Measurements from ENCODE around the gene SLC5A2.

The SLC5A2 gene

GRCh38 chr16:31467858-31468257 is 15.1 kb upstream of the SLC5A2 start:
- H4K20me1 ChIP-seq (ENCODE audit: control insufficient read depth, insufficient read depth, low read depth, low read length), result no peaks in the 10 kb centered on the region
- no peaks in the 10 kb centered on the region for H3F3A ChIP-seq (ENCODE audit: control insufficient read depth, insufficient read depth)
- no peaks in the 10 kb centered on the region for H3K79me2 ChIP-seq (ENCODE audit: control insufficient read depth, low read length)
- H3K4me2 ChIP-seq (ENCODE audit: low read length), result no peak overlapping the region
- no peaks in the 10 kb centered on the region for H3K27me3 ChIP-seq (ENCODE audit: control insufficient read depth, low read length)
- H3K9me2 ChIP-seq (replicated peaks; ENCODE audit: control insufficient read depth, low read length), result no peaks in the 10 kb centered on the region
- H3K9me3 ChIP-seq (ENCODE audit: control insufficient read depth, insufficient read depth, low read length), result no peaks in the 10 kb centered on the region
- H3K4me3 ChIP-seq (ENCODE audit: low read length), result no peak overlapping the region
- TF ChIP-seq EZH2phosphoT487 (IDR thresholded peaks at IDR 0.05; ENCODE audit: borderline replicate concordance, low read length), result no peak
- TF ChIP-seq CTCF (IDR thresholded peaks at IDR 0.05; ENCODE audit: low read depth, low read length, poor library complexity, severe bottlenecking), result no peak
- no peaks in the 10 kb centered on the region for H3K36me3 ChIP-seq (ENCODE audit: control insufficient read depth, low read length)
- no peak overlapping the region for H3K27ac ChIP-seq (ENCODE audit: low read depth, low read length)
- peaks cover 10% of the 10 kb centered on the region for H3K4me1 ChIP-seq (ENCODE audit: control insufficient read depth, low read length)

GRCh38 chr16:31470615-31471014 is 12.3 kb upstream of the SLC5A2 start:
- Histone ChIP-seq H3K4me2 (ENCODE audit: low read length) (no peak overlapping the region), H3K27ac (ENCODE audit: low read depth, low read length) (no peak overlapping the region)

GRCh38 chr16:31471241-31471874 is 11.6 kb upstream of the SLC5A2 start:
- Histone ChIP-seq H3K4me2 (ENCODE audit: low read length) (no peak overlapping the region), H3F3A (ENCODE audit: control insufficient read depth, insufficient read depth) (no peaks in the 10 kb centered on the region), H3K27me3 (ENCODE audit: control insufficient read depth, low read length) (no peaks in the 10 kb centered on the region), H3K36me3 (ENCODE audit: control insufficient read depth, low read length) (no peaks in the 10 kb centered on the region), H3K9me3 (ENCODE audit: control insufficient read depth, insufficient read depth, low read length) (no peaks in the 10 kb centered on the region), H3K4me1 (ENCODE audit: control insufficient read depth, low read length) (peaks cover 10% of the 10 kb centered on the region), H3K79me2 (ENCODE audit: control insufficient read depth, low read length) (no peaks in the 10 kb centered on the region), H3K4me3 (ENCODE audit: low read length) (no peak overlapping the region), H3K9me2 (replicated peaks; ENCODE audit: control insufficient read depth, low read length) (no peaks in the 10 kb centered on the region), H3K27ac (ENCODE audit: low read depth, low read length) (no peak overlapping the region), H4K20me1 (ENCODE audit: control insufficient read depth, insufficient read depth, low read depth, low read length) (no peaks in the 10 kb centered on the region)
- TF ChIP-seq EZH2phosphoT487 (IDR thresholded peaks at IDR 0.05; ENCODE audit: borderline replicate concordance, low read length) (no peak), CTCF (IDR thresholded peaks at IDR 0.05; ENCODE audit: low read depth, low read length, poor library complexity, severe bottlenecking) (no peak)

More at GRCh38 chr16:31470615-31471014, 12.3 kb upstream of the SLC5A2 start:
- Histone ChIP-seq H3K9me3 (ENCODE audit: control insufficient read depth, insufficient read depth, low read length) (no peaks in the 10 kb centered on the region), H3K36me3 (ENCODE audit: control insufficient read depth, low read length) (no peaks in the 10 kb centered on the region), H3K27me3 (ENCODE audit: control insufficient read depth, low read length) (no peaks in the 10 kb centered on the region), H3K4me1 (ENCODE audit: control insufficient read depth, low read length) (peaks cover 10% of the 10 kb centered on the region), H3K9me2 (replicated peaks; ENCODE audit: control insufficient read depth, low read length) (no peaks in the 10 kb centered on the region), H3K4me3 (ENCODE audit: low read length) (no peak overlapping the region), H4K20me1 (ENCODE audit: control insufficient read depth, insufficient read depth, low read depth, low read length) (no peaks in the 10 kb centered on the region), H3K79me2 (ENCODE audit: control insufficient read depth, low read length) (no peaks in the 10 kb centered on the region), H3F3A (ENCODE audit: control insufficient read depth, insufficient read depth) (no peaks in the 10 kb centered on the region)
- TF ChIP-seq EZH2phosphoT487 (IDR thresholded peaks at IDR 0.05; ENCODE audit: borderline replicate concordance, low read length), result no peak

- H3K4me1 ChIP-seq (ENCODE audit: control insufficient read depth, low read length), result peaks cover 10% of the 10 kb centered on the region
- no peak within 1 kb of the TSS for H3K4me3 ChIP-seq (ENCODE audit: low read length)
- no peaks in the 10 kb centered on the region for H3K36me3 ChIP-seq (ENCODE audit: control insufficient read depth, low read length)
- H3K9me3 ChIP-seq (ENCODE audit: control insufficient read depth, insufficient read depth, low read length), result no peaks in the 10 kb centered on the region
- H3F3A ChIP-seq (ENCODE audit: control insufficient read depth, insufficient read depth), result no peaks in the 10 kb centered on the region
- no peak within 1 kb of the TSS for H3K27ac ChIP-seq (ENCODE audit: low read depth, low read length)
- no peaks in the 10 kb centered on the region for H3K79me2 ChIP-seq (ENCODE audit: control insufficient read depth, low read length)
- no peak within 1 kb of the TSS for H3K4me2 ChIP-seq (ENCODE audit: low read length)
- H4K20me1 ChIP-seq (ENCODE audit: control insufficient read depth, insufficient read depth, low read depth, low read length), result no peaks in the 10 kb centered on the region
- TF ChIP-seq EZH2phosphoT487 (IDR thresholded peaks at IDR 0.05; ENCODE audit: borderline replicate concordance, low read length) (no peak), CTCF (IDR thresholded peaks at IDR 0.05; ENCODE audit: low read depth, low read length, poor library complexity, severe bottlenecking) (no peak)
- H3K27me3 ChIP-seq (ENCODE audit: control insufficient read depth, low read length), result 0 out of 2 replicates have a peak, but pooled peaks cover under 1% of the 10 kb centered on the region
- H3K9me2 ChIP-seq (replicated peaks; ENCODE audit: control insufficient read depth, low read length), result no peaks in the 10 kb centered on the region
These were observed 10.8 kb upstream of the SLC5A2 start, which contains the start of gene TGFB1I1 for GRCh38 chr16:31471875-31472708. Gene TGFB1I1 (plus strand): TSS chr16:31472152. CDS start chr16:31472189, 37 bp downstream.
